Activated CD8-positive, alpha-beta T cell treated with anti-CD3 and anti-CD28 coated beads for 36 hours (primary cell): ENCODE data around the gene SRBD1. TPM values are rescaled to one million over a fixed set of nuclear protein-coding genes. Genes with fewer than 3 reads are reported as not detected.

ENCODE experiments used
- ATAC-seq: fragments of 200-7000 bp; cut with Tn5 transposase; one replicate; pipeline ENCODE4 v1.10.0; 2021; ENCODE audit warnings: mild to moderate bottlenecking, moderate library complexity
- CTCF ChIA-PET: fragments of 350-600 bp; sonication (Branson Sonifier 250); formaldehyde crosslinking; loops from one replicate; lab custom pipeline; 2021; ENCODE audit warnings: antibody characterized with exemption; lab: Charles Lee
- POLR2A ChIA-PET: fragments of 350-600 bp; sonication (Branson Sonifier 250); formaldehyde crosslinking; loops from one replicate; lab custom pipeline; 2021; ENCODE audit warnings: antibody characterized with exemption; lab: Charles Lee
- DNase-seq: peaks from one replicate; pipeline ENCODE4 v3.0.0-alpha.2; 2020
- H3K27ac Mint-ChIP-seq: one replicate; pipeline ENCODE4 v1.8.0; 2021; ENCODE audit warnings: mild to moderate bottlenecking, mixed read lengths
- H3K27me3 Mint-ChIP-seq: one replicate; pipeline ENCODE4 v1.8.0; 2021; ENCODE audit warnings: mixed read lengths
- H3K36me3 Mint-ChIP-seq: one replicate; pipeline ENCODE4 v1.8.0; 2021; ENCODE audit warnings: low read depth, mixed read lengths
- H3K4me1 Mint-ChIP-seq: one replicate; pipeline ENCODE4 v1.8.0; 2021; ENCODE audit warnings: low read depth, mixed read lengths
- H3K4me3 Mint-ChIP-seq: one replicate; pipeline ENCODE4 v1.8.0; 2021; ENCODE audit warnings: mild to moderate bottlenecking, moderate library complexity, mixed read lengths
- H3K9me3 Mint-ChIP-seq: one replicate; pipeline ENCODE4 v1.8.0; 2021; ENCODE audit warnings: mixed read lengths
- intact Hi-C: fragments of 100-400 bp; cut with micrococcal nuclease; formaldehyde crosslinking; loops from one replicate; pipeline ENCODE4 v1.10.0; 2022
- total RNA-seq, 2 experiments: library from RNA; stranded (reverse); gene quantifications; one replicate each; pipeline ENCODE4 v1.2.3, GENCODE V29; 2021
- TF ChIP-seq, protein P1 (sequence below): fragments of 200-600 bp; IDR thresholded peaks from one replicate; pipeline ENCODE4 v1.8.0; 2022; ENCODE audit warnings: antibody characterized with exemption, mild to moderate bottlenecking

SRBD1 gene
- total RNA-seq, 2 experiments from 2014 or later: 14.8 to 21.7 TPM

GRCh38 chr2:45648636-45649035 lies 37.6 kb upstream of the SRBD1 start:
- DNase-seq (no peak), ATAC-seq (no peak)
- no peak overlapping the region for H3K27ac Mint-ChIP-seq
- CTCF ChIA-PET: interaction anchor here (1.3 kb wide), 1 partner anchor 132 kb away, joined by 4 read pairs; no protein-coding TSS in a partner anchor
- H3K9me3 Mint-ChIP-seq: no peaks in the 10 kb centered on the region
- intact Hi-C loops: no loop called here
- POLR2A ChIA-PET: no interaction called here
- peaks cover 7% of the 10 kb centered on the region for H3K27me3 Mint-ChIP-seq
- peaks cover 2% of the 10 kb centered on the region for H3K36me3 Mint-ChIP-seq
- peaks cover 20% of the 10 kb centered on the region for H3K4me1 Mint-ChIP-seq
- TF ChIP-seq, protein P1, sequence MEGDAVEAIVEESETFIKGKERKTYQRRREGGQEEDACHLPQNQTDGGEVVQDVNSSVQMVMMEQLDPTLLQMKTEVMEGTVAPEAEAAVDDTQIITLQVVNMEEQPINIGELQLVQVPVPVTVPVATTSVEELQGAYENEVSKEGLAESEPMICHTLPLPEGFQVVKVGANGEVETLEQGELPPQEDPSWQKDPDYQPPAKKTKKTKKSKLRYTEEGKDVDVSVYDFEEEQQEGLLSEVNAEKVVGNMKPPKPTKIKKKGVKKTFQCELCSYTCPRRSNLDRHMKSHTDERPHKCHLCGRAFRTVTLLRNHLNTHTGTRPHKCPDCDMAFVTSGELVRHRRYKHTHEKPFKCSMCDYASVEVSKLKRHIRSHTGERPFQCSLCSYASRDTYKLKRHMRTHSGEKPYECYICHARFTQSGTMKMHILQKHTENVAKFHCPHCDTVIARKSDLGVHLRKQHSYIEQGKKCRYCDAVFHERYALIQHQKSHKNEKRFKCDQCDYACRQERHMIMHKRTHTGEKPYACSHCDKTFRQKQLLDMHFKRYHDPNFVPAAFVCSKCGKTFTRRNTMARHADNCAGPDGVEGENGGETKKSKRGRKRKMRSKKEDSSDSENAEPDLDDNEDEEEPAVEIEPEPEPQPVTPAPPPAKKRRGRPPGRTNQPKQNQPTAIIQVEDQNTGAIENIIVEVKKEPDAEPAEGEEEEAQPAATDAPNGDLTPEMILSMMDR: no peak
- H3K4me3 Mint-ChIP-seq: no peak overlapping the region

DNA sequence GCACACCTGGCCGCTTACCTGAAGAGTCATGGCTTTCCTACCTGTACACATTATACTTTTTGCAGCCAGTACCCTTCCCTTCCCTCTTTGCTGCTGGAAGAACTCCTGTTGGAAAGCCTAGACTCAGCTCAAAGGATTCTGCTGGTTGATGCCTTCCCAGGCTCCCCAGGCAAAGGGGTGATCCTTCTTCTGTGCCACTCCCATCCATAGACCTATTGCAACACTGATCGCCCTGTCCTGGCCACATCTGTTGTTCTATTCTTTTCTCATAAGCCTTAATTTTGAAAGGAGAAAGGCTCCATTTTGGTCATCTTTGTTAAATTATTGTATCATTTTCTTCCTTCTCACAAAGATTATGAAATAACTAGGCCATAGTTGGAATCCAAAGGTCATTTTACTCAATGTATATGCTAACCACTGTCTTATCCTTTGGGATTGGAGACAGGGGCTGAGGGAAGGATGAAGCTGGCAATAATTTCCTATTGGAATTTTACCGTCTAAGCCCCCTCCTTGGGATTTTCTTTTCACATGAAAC lies 37.0 kb upstream of the SRBD1 start:
- peaks cover 18% of the 10 kb centered on the region for H3K4me1 Mint-ChIP-seq
- POLR2A ChIA-PET: no interaction called here
- intact Hi-C loops: no loop called here
- CTCF ChIA-PET: interaction anchor here (3.1 kb wide), 1 partner anchor 288 kb away, joined by 15 read pairs; no protein-coding TSS in a partner anchor
- peaks cover 9% of the 10 kb centered on the region for H3K27me3 Mint-ChIP-seq
- DNase-seq (no peak), ATAC-seq (no peak)
- H3K9me3 Mint-ChIP-seq: no peaks in the 10 kb centered on the region
- no peak overlapping the region for H3K4me3 Mint-ChIP-seq
- TF ChIP-seq, protein P1: no peak
- peaks cover 2% of the 10 kb centered on the region for H3K36me3 Mint-ChIP-seq
- H3K27ac Mint-ChIP-seq: no peak overlapping the region

GRCh38 chr2:45647356-45647755 lies 36.3 kb upstream of the SRBD1 start:
- H3K27ac Mint-ChIP-seq: no peak overlapping the region
- TF ChIP-seq, protein P1: no peak
- H3K4me3 Mint-ChIP-seq: no peak overlapping the region
- ATAC-seq (no peak), DNase-seq (no peak)
- peaks cover 11% of the 10 kb centered on the region for H3K4me1 Mint-ChIP-seq
- intact Hi-C loops: no loop called here
- no peaks in the 10 kb centered on the region for H3K36me3 Mint-ChIP-seq
- H3K27me3 Mint-ChIP-seq: peaks cover 9% of the 10 kb centered on the region
- H3K9me3 Mint-ChIP-seq: no peaks in the 10 kb centered on the region
- CTCF ChIA-PET: interaction anchor here (3.1 to 3.9 kb wide), 2 partner anchors 132 to 289 kb away, joined by 15 to 51 read pairs; no protein-coding TSS in a partner anchor
- POLR2A ChIA-PET: no interaction called here

DNA sequence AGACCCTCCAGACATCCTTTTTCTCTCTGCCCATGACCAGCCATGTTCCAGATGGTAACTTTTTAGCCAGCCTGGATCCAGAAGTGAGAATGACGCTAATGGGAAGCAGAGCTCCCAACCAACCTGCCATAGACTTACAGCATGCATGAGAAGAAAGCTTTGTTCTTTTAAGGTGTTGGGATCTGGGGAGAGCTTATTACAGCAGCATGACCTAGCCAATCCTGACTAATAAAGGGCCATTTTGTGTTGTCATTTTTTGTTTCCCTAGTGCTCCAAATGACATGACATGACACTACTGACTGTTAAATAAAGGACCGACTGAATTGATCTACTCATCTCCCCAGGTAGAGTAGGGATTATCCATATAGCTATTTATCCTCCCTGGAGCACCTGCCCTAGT lies 35.2 kb upstream of the SRBD1 start:
- peaks cover 14% of the 10 kb centered on the region for H3K27me3 Mint-ChIP-seq
- TF ChIP-seq, protein P1: no peak
- H3K36me3 Mint-ChIP-seq: no peaks in the 10 kb centered on the region
- POLR2A ChIA-PET: no interaction called here
- H3K4me1 Mint-ChIP-seq: peaks cover 8% of the 10 kb centered on the region
- ATAC-seq: no peak
- no peaks in the 10 kb centered on the region for H3K9me3 Mint-ChIP-seq
- no peak overlapping the region for H3K27ac Mint-ChIP-seq
- CTCF ChIA-PET: interaction anchor here (3.1 to 3.9 kb wide), 2 partner anchors 133 to 290 kb away, joined by 15 to 51 read pairs; no protein-coding TSS in a partner anchor
- no peak for DNase-seq
- H3K4me3 Mint-ChIP-seq: no peak overlapping the region
- intact Hi-C loops: no loop called here
